SH-SY5Y (cell line): ENCODE measurements around the gene RPL5.

Experiments used
- GATA2 ChIP-seq: IDR thresholded peaks from 2 replicates; pipeline ENCODE4 v1.6.1; 2011; ENCODE audit warnings: mild to moderate bottlenecking, low read depth, low read length
- GATA3 ChIP-seq: IDR thresholded peaks from 2 replicates; pipeline ENCODE4 v1.6.1; 2011; ENCODE audit warnings: low read depth, mild to moderate bottlenecking, low read length, moderate library complexity

- TF ChIP-seq GATA2 (no peak), GATA3 (no peak)
Measured at GRCh38 chr1:92853299-92853698, 21.5 kb downstream of the RPL5 start.
